Epidermal melanocyte (primary cell): ENCODE results near the gene GRAMD4.

Experiments used
- DNase-seq: peaks from one replicate; pipeline ENCODE4 v3.0.0; 2011; ENCODE audit warnings: low spot score; ENCODE audit not compliant: insufficient read length

GRAMD4 gene

DNA sequence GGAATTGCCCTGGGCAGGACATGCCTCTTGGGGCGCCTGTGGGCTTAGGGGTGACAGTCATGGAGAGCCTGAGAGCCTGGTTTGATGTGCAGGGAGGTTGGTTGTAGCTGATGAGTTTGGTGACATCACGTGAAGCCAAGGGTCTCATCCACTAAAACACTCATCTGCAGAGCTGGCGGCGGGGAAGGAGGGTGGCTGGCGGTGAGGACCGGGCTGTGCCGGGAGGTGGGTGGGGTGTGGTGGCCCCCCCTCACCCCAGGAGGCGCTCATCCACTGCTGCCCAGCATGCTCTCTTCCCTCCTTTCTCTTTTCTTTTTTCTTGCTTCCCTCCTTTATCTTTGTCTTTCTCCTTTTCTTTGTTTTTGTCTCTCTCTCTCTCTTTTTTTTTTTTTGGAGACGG lies 49.0 kb downstream of the GRAMD4 start:
- no peak for DNase-seq

GRCh38 chr22:46671824-46672432 lies 51.7 kb downstream of the GRAMD4 start:
- DNase-seq: no peak

GRCh38 chr22:46672731-46673130 lies 52.5 kb downstream of the GRAMD4 start:
- DNase-seq: no peak

GRCh38 chr22:46673205-46673604 lies 53.0 kb downstream of the GRAMD4 start:
- DNase-seq: no peak

- no peak for DNase-seq
These were observed 53.6 kb downstream of the GRAMD4 start for GRCh38 chr22:46673662-46674236.

DNA sequence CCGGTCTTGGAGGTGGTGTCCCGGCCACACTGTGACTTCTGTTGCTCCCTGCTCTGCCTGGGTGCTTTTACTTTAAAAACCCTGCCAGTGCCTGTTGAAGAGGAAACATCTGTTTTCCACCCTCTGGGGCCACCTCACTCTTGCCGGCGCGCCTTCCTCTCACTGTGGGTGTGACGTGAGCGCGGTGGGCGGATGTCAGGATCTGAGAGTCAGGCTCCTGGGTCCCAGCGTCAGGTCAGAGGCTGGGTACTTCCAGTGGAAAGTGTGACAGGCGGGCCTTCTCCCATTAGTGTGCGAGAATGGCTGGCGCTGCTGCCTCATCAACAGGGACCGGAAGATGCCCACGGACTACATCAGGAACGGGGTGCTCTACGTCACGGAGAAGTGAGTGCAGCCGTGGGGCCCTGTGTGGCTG lies 54.2 kb downstream of the GRAMD4 start:
- no peak for DNase-seq

- DNase-seq: no peak
These were observed 54.7 kb downstream of the GRAMD4 start for GRCh38 chr22:46674906-46675305.

DNA sequence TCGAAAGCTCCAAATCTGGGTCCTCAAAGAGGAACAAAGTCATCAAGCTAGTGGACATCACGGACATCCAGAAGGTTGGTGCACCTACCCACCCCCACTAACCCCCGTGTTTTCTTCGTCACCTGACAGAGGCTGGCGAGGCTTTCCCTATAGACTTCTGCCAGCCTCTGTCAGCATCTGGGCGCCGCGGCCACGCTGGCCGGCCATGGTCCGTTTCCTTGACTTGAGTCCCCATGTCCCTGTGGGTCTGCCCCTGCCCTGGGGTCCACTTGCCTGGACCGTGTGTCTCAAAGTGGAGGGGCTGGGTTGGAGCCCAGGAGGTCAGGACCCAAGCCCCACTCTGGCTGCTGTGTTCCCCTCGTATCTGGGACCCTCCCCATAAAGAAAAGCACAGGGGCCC lies 55.3 kb downstream of the GRAMD4 start:
- no peak for DNase-seq

- DNase-seq: no peak
These were observed 55.8 kb downstream of the GRAMD4 start for GRCh38 chr22:46675938-46676337.

- DNase-seq: no peak
These were observed 56.3 kb downstream of the GRAMD4 start for GRCh38 chr22:46676479-46676878.

DNA sequence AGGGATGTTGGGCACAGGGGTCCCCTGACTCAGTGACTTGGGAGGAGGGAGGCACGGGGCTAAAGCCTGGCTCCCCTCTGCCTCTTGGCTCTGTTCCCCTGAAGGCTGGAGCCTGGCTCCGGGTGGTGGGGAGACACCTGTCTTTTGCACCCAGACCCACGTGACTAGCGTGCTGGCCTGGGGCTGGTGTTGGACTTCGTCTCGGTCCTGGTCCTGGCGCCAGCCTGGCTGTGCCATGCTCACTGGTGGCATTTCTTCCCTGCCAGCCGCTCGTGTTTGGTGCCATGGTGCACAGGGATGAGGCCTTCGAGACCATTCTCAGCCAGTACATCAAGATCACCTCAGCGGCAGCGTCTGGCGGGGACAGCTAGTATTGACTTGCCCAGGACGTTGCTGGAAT lies 56.7 kb downstream of the GRAMD4 start:
- no peak for DNase-seq

DNA sequence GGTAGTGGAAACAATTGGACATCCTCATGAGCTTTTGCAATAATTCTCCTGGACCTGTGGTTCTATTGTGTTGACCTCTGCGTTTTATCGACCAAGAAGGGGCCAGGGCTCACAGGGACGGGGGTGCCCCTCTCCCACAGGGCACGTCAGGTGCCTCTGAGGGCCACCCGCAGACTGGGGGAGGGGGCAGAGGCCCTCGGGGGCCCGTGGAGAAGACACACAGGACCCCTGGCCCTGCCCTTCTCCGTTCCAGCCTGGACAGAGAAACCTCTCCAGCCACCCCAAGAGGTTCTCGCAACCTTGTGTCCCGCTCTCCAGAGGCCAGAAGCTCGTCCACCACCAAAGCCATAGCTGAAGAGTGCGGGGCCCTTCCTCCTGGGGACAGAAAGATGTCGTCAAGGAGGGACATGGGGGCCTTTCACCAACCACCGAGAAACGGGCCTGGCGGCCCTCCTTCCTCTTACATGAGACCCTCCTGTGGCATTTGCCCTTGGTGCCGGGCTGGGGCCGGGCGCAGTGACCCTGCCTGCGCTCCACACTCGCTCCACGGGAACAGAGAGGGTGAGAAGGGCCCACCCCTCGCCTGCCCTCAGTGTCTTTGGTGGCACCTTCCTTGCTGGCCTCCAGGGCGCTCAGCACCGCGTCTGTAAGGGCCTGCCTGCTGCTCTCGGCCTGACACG lies 57.3 kb downstream of the GRAMD4 start:
- DNase-seq: no peak

DNA sequence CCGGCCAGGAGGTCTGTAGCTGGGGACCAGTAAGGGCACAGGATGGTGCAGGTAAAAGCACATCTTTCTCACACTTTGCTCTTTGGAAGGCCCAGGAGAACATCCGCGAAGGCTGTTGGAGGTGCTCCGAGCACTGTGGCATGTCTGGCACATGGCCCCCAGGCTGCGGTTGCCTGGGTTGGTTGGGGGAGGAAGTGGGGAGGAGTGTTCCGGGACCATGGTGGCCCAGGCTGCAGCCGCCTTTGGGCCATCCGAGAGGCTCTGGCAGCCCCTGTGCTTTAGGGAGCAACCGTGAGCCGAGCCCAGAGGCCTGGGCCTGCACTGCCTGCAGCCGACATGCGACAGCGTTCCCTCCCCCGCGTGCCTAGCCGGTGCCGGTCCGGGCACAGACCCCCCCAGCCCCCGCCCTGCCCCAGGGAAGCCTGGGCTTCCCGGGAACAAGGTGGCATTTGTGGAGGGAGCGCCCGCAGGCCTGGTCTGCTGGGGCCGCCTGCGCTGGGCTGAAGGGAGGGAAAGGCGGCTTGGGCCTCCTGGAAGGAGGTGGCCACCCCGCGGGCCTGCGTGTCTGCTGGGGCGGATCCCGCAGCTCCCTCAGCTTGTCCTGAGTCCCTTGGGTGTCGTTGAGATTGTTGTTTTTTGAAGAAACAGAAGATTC lies 57.9 kb downstream of the GRAMD4 start:
- no peak for DNase-seq

DNA sequence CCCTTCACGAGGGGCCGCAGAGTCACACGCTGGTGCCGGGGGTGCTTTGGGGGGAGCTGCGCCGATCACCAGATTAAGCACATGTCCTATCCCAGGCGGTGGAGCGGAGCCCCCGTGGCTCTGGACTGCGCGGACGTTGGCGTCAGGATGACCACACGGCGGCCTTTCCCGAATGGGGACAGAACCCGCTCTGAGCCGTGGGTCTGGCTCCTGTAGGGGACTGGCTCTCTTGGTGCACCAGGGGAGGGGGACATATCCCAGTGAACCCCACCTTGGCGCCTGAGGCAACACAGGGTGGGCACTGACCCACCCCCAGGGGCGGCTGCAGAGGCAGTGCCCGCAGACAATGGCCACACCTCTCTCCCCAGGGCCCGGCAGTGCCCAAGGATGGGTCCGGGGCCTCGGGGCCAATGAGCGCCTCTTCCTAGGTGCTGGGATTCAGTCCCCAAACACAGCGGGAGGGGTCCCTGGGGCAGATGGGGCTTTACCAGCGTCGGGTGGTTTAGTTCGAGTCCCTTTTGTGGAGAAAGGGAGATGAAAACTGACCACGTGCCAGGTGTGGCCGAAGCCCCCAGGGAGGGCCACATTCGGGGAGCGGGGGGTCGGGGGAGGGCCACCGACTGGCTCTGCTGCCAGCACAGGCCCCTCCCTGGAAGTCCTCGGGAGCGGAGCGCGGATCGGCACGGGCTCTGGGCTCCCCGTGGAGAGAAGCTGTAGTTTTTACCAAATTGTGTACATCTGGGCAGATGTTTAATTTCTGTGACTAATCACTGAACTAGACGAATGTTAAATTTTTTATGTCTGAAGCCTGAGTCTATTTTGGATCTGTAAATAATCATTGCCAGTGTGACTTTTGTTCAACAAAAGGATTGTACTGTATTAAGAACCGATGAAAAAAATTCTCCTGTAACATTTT lies 58.9 kb downstream of the GRAMD4 start:
- peak; percentile 33 for DNase-seq

DNA sequence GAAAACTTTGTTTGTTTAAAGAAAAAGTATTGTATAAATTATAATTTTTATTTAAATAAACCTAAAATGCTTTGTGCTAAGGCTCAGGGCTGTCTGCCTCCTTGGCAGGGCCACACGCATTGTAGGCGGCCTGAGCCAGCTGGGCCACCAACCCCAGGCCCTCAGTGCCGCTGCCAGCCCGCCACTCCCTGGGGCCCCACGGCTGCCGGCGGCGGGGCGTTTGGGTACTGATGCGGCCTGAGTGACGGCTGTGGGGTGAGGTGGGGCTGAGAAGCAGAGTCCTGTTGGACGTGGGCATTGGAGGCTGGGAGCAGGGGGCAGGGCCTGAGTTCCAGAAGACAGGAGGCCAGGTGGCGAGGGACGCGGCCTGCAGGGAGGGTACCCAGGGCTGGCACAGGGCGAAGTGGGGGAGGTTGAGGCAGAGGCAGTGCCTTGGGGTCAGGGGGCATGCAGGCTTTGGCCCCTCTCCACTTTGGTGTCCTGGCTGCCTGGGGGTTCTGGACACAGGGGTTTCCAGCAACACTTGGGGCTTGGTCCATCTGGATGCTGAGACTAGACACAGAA lies 59.6 kb downstream of the GRAMD4 start:
- no peak for DNase-seq

- no peak for DNase-seq
These were observed 60.8 kb downstream of the GRAMD4 start for GRCh38 chr22:46681010-46681409.

DNA sequence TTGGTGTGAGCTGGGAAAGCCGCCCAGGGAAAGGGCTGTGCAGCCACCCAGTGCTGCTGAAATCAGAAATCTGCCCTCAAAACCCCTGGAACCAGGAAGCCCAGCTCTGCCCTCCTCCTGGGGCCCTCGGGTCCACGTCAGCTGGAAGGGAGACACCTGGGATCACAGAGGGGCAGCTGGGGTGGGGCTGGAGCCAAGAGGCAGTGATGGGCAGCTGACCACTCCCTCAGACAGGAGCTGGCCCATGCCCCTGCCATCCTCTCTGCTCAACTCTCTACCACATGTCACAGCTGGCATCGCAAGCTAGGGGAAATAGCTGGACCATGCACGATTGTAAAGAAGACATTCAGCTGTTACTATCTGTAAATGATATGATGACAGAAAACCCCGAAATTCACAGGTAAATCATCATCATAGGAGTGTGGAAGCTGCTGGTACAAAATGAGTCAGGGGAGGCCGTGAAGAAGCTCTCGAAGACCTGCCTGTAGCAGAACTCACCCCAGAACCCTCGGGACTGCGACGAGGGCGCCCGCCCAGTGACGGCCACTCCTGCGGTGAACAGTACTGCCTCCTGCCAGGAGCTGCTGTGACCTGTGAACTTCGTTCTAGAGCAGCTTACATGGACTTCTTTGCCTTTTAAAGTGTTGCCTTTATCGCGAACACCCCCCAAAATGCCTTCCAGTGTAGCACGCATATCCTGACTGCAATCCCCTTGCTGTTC lies 62.0 kb downstream of the GRAMD4 start:
- DNase-seq: no peak

- no peak for DNase-seq
These were observed 64.5 kb downstream of the GRAMD4 start for GRCh38 chr22:46684706-46685105.

DNA sequence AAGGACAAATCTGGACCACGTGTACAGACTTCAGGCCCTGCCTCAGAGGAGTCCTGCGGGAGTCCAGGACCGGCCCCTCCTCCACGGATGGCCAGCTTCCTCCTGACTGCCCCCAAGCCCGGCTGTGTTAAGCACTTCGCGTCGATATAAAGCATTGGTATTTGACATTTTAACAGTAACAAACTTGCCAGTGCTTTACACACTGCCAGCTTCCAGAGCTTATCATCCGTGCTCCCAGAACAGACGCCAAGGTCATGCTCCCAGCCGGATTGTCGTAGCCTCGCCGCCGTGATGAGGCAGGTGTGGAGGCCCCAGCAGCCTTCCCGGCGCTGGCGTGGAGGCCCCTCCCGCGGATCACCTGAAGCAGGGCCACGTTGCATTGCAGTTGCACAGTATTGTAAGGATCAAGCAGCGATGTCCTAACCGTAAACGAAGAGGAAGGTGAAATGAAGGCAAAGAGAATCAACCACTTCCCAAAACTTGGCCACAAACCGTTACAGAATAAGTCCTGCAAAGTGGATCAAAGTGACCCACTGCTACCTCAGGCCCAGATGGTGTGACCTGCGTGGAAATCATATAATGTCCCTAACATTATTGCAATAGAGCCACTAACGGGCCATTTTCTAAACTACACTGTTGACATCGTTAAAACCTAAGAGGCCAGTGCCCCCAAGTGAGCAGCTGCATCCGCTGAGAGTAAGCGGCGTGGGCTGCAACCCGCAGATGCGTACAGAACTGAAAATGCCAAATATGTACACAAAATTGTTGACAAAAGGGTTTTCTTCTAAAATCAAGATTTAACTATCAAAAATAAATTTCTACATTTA lies 66.2 kb downstream of the GRAMD4 start:
- DNase-seq: no peak

GRCh38 chr22:46687048-46687444 lies 66.9 kb downstream of the GRAMD4 start:
- no peak for DNase-seq
